K562 (cell line): ENCODE results near the gene GPN1. TPM values are rescaled to one million over a fixed set of nuclear protein-coding genes. Genes with fewer than 3 reads are reported as not detected.

ENCODE experiments used
- ARID1B ChIP-seq: fragments of 450-650 bp; IDR thresholded peaks from 2 replicates; pipeline ENCODE4 v1.6.1; 2016; ENCODE audit warnings: antibody characterized with exemption, mild to moderate bottlenecking, inconsistent platforms
- CHD7 ChIP-seq: fragments of 200-600 bp; sonication (generic); IDR thresholded peaks from one replicate; pipeline ENCODE4 v1.6.1; 2012; ENCODE audit warnings: mild to moderate bottlenecking, low read depth, low read length, inconsistent platforms
- ETS2 ChIP-seq: IDR thresholded peaks from 2 replicates; pipeline ENCODE4 v1.6.1; 2016; ENCODE audit warnings: borderline replicate concordance, missing genetic modification characterization, mild to moderate bottlenecking, moderate library complexity, missing compliant biosample characterization; ENCODE audit not compliant: poor library complexity, severe bottlenecking
- FOS ChIP-seq: IDR thresholded peaks from 3 replicates; pipeline ENCODE4 v1.6.1; 2011; ENCODE audit not compliant: insufficient read length; ENCODE audit errors: extremely low read depth
- HES1 ChIP-seq: fragments of 450-650 bp; IDR thresholded peaks from 2 replicates; pipeline ENCODE4 v1.6.1; 2016; ENCODE audit warnings: low read depth, mild to moderate bottlenecking, moderate library complexity
- HNRNPK ChIP-seq: fragments of 200-400 bp; formaldehyde crosslinking; IDR thresholded peaks from one replicate; pipeline ENCODE4 v1.6.1; 2018; ENCODE audit warnings: mild to moderate bottlenecking, low read depth, low read length; ENCODE audit not compliant: poor library complexity, severe bottlenecking
- NUFIP1 ChIP-seq: fragments of 450-650 bp; IDR thresholded peaks from 2 replicates; pipeline ENCODE4 v1.6.1; 2018; ENCODE audit not compliant: partially characterized antibody
- RBM14 ChIP-seq: fragments of 200-400 bp; formaldehyde crosslinking; IDR thresholded peaks from 2 replicates; pipeline ENCODE4 v1.6.1; 2018; ENCODE audit warnings: low read depth, mild to moderate bottlenecking, low read length, moderate library complexity, borderline replicate concordance; ENCODE audit not compliant: insufficient read depth
- THAP7 ChIP-seq: fragments of 250-450 bp; sonication (Bioruptor Pico); IDR thresholded peaks from 2 replicates; pipeline ENCODE4 v1.5.0; 2021
- WHSC1 ChIP-seq: IDR thresholded peaks from one replicate; pipeline ENCODE4 v1.6.1; 2012; ENCODE audit warnings: low read length, control low read depth, inconsistent platforms
- ZNF561 ChIP-seq: fragments of 450-650 bp; formaldehyde crosslinking; conservative IDR thresholded peaks from 2 replicates; pipeline ENCODE4 v1.4.0; 2020; ENCODE audit warnings: mild to moderate bottlenecking, moderate library complexity
- ZNF764 ChIP-seq: fragments of 250-450 bp; sonication (Bioruptor Pico); IDR thresholded peaks from 2 replicates; pipeline ENCODE4 v1.4.0; 2020; ENCODE audit warnings: low read depth, mild to moderate bottlenecking, moderate library complexity
- ZNF77 ChIP-seq: fragments of 250-450 bp; sonication (Bioruptor Pico); IDR thresholded peaks from 2 replicates; pipeline ENCODE4 v1.5.0; 2020
- polyA plus RNA-seq, 8 experiments: library from polyadenylated mRNA; depleted of rRNA in 4 of 8; stranded (reverse) in 5 of 8; unstranded in 3 of 8; fragments of >200 nt; fragmentation: Nextera tagmentation in 2 of 8; fragmentation: Illumina TruSeq in 1 of 8; extraction: Ambion mirVana in 2 of 8; extraction: Trizol in 1 of 8; gene quantifications; 2 replicates each; pipeline versions ENCODE4 v1.2.1 to v1.2.3, GENCODE V29; 2011 to 2014; ENCODE audit warnings: inconsistent platforms in 1 of 8, missing spikeins in 1 of 8
- total RNA-seq, 7 experiments: library from RNA; depleted of rRNA in 6 of 7; stranded (reverse); fragments of >200 nt in 6 of 7; fragmentation: Illumina TruSeq in 2 of 7; extraction: Trizol in 2 of 7; gene quantifications; 2 replicates each; pipeline versions ENCODE4 v1.2.1 to v1.2.3, GENCODE V29; 2011 to 2021; ENCODE audit warnings: low replicate concordance in 1 of 7

GPN1 gene
- total and polyA plus RNA-seq, 9 of the 15 experiments (the other 6 are each of a cell fraction or from before 2014, with no cell fraction given), result 23.4 to 171 (median 48.2) TPM

- TF ChIP-seq HES1 (no peak; the same call in 1 of the 2 replicates), NUFIP1 (no peak), WHSC1 (no peak), HNRNPK (no peak), ZNF561 (CRISPR knock-in tag) (no peak), FOS (no peak), ZNF764 (no peak), ZNF77 (no peak), ARID1B (peak; percentile 38), ETS2 (no peak), CHD7 (no peak), RBM14 (no peak), THAP7 (CRISPR knock-in tag) (no peak)
These were observed 46.0 kb upstream of the GPN1 start, which contains the start of gene ZNF512 (continued) for GRCh38 chr2:27582695-27583389.
